DOHH2 (cell line): ENCODE data around the gene MGARP.

Source experiments
- H3F3A ChIP-seq: fragments of 200-600 bp; sonication (generic), shearing (Covaris generic); 2 replicates; pipeline ENCODE4 v1.6.0; 2016; ENCODE audit warnings: antibody characterized with exemption, mild to moderate bottlenecking; ENCODE audit not compliant: control insufficient read depth, insufficient read depth
- H3K27ac ChIP-seq: fragments of 200-600 bp; sonication (generic); 2 replicates; pipeline ENCODE4 v1.5.1; 2014; ENCODE audit warnings: low read depth, mild to moderate bottlenecking, low read length, moderate library complexity
- H3K27me3 ChIP-seq: fragments of 200-600 bp; sonication (generic); 2 replicates; pipeline ENCODE4 v1.6.1; 2014; ENCODE audit warnings: mild to moderate bottlenecking, low read length, mixed read lengths; ENCODE audit not compliant: control insufficient read depth
- H3K36me3 ChIP-seq: fragments of 200-600 bp; sonication (generic); 2 replicates; pipeline ENCODE4 v1.6.1; 2014; ENCODE audit warnings: mild to moderate bottlenecking, low read length, moderate library complexity, mixed read lengths; ENCODE audit not compliant: control insufficient read depth
- H3K4me1 ChIP-seq: fragments of 200-600 bp; sonication (generic); 2 replicates; pipeline ENCODE4 v1.6.1; 2014; ENCODE audit warnings: mild to moderate bottlenecking, low read length, mixed read lengths; ENCODE audit not compliant: control insufficient read depth
- H3K4me2 ChIP-seq: fragments of 200-600 bp; sonication (generic); 2 replicates; pipeline ENCODE4 v1.6.0; 2014; ENCODE audit warnings: mild to moderate bottlenecking, low read length, moderate library complexity
- H3K4me3 ChIP-seq: fragments of 200-600 bp; sonication (generic); 2 replicates; pipeline ENCODE4 v1.5.1; 2014; ENCODE audit warnings: mild to moderate bottlenecking, low read length, mixed read lengths
- H3K79me2 ChIP-seq: fragments of 200-600 bp; sonication (generic); 2 replicates; pipeline ENCODE4 v1.6.1; 2014; ENCODE audit warnings: mild to moderate bottlenecking, low read length, mixed read lengths; ENCODE audit not compliant: control insufficient read depth
- H3K9me2 ChIP-seq: fragments of 200-600 bp; sonication (generic); replicated peaks from 2 replicates; pipeline ENCODE4 v1.6.1; 2014; ENCODE audit warnings: mild to moderate bottlenecking, low read length, mixed read lengths; ENCODE audit not compliant: control insufficient read depth
- H3K9me3 ChIP-seq: fragments of 200-600 bp; sonication (generic); 2 replicates; pipeline ENCODE4 v1.6.1; 2014; ENCODE audit warnings: antibody characterized with exemption, low read length, mixed read lengths; ENCODE audit not compliant: control insufficient read depth, insufficient read depth
- H4K20me1 ChIP-seq: fragments of 200-600 bp; sonication (generic); 2 replicates; pipeline ENCODE4 v1.6.0; 2014; ENCODE audit warnings: low read depth, mild to moderate bottlenecking, antibody characterized with exemption, low read length, moderate library complexity; ENCODE audit not compliant: control insufficient read depth, insufficient read depth
- CTCF ChIP-seq: fragments of 200-600 bp; sonication (generic); IDR thresholded peaks from one replicate; pipeline ENCODE4 v1.5.1; 2014; ENCODE audit warnings: antibody characterized with exemption, mild to moderate bottlenecking, low read depth, low read length; ENCODE audit not compliant: poor library complexity, severe bottlenecking
- EZH2phosphoT487 ChIP-seq: fragments of 200-600 bp; sonication (generic); IDR thresholded peaks from 2 replicates; pipeline ENCODE4 v1.6.1; 2017; ENCODE audit warnings: borderline replicate concordance, mild to moderate bottlenecking, antibody characterized with exemption, low read length, moderate library complexity, mixed read lengths

The MGARP gene

GRCh38 chr4:139223682-139224317, 56.2 kb downstream of the MGARP start:
- no peaks in the 10 kb centered on the region for H3K9me2 ChIP-seq
- TF ChIP-seq EZH2phosphoT487 (no peak), CTCF (no peak)
- H3K79me2 ChIP-seq: no peaks in the 10 kb centered on the region
- H3K27me3 ChIP-seq: no peaks in the 10 kb centered on the region
- no peak overlapping the region for H3K27ac ChIP-seq
- H3K9me3 ChIP-seq: no peaks in the 10 kb centered on the region
- H4K20me1 ChIP-seq: no peaks in the 10 kb centered on the region
- H3K36me3 ChIP-seq: no peaks in the 10 kb centered on the region
- H3K4me3 ChIP-seq: no peak overlapping the region
- H3F3A ChIP-seq: no peaks in the 10 kb centered on the region
- no peak overlapping the region for H3K4me2 ChIP-seq
- peaks cover 17% of the 10 kb centered on the region for H3K4me1 ChIP-seq

GRCh38 chr4:139222215-139222614, 57.8 kb downstream of the MGARP start:
- H3K36me3 ChIP-seq: no peaks in the 10 kb centered on the region
- H3K27me3 ChIP-seq: no peaks in the 10 kb centered on the region
- H3K27ac ChIP-seq: no peak overlapping the region

GRCh38 chr4:139221687-139222086, 58.3 kb downstream of the MGARP start:
- Histone ChIP-seq H3K79me2 (no peaks in the 10 kb centered on the region), H3K36me3 (no peaks in the 10 kb centered on the region), H4K20me1 (no peaks in the 10 kb centered on the region), H3K27ac (no peak overlapping the region), H3K4me1 (0 out of 2 replicates have a peak, but pooled peaks cover 4% of the 10 kb centered on the region), H3K9me2 (no peaks in the 10 kb centered on the region), H3K4me3 (no peak overlapping the region), H3K9me3 (no peaks in the 10 kb centered on the region), H3K27me3 (no peaks in the 10 kb centered on the region), H3K4me2 (no peak overlapping the region), H3F3A (no peaks in the 10 kb centered on the region)
- TF ChIP-seq CTCF (no peak), EZH2phosphoT487 (no peak)

More at GRCh38 chr4:139222215-139222614, 57.8 kb downstream of the MGARP start:
- H3K9me2 ChIP-seq: no peaks in the 10 kb centered on the region
- no peak overlapping the region for H3K4me2 ChIP-seq
- H3K4me3 ChIP-seq: no peak overlapping the region
- H4K20me1 ChIP-seq: no peaks in the 10 kb centered on the region
- H3F3A ChIP-seq: no peaks in the 10 kb centered on the region
- TF ChIP-seq CTCF (no peak), EZH2phosphoT487 (no peak)
- H3K4me1 ChIP-seq: 0 out of 2 replicates have a peak, but pooled peaks cover 4% of the 10 kb centered on the region
- H3K9me3 ChIP-seq: no peaks in the 10 kb centered on the region
- H3K79me2 ChIP-seq: no peaks in the 10 kb centered on the region
